ENCODE data around the gene DYNLRB1. TPM values are rescaled to one million over a fixed set of nuclear protein-coding genes. Genes with fewer than 3 reads are reported as not detected.
"Not testable (repeated sequence)": the region's sequence is repeated elsewhere in the genome, so short reads cannot be mapped to it uniquely, and the experiment has no call there.

The DYNLRB1 gene
- total RNA-seq, 1 experiment from 2014 or later: 142 TPM

GRCh38 chr20:34515484-34516246, 557 bp upstream of the DYNLRB1 start:
- Histone ChIP-seq H3K4me3 (ENCODE audit: low read depth, low read length, poor library complexity, severe bottlenecking) (peak overlapping the region; percentile 91), H3K27me3 (replicated peaks; ENCODE audit: insufficient read depth, low read depth, low read length, poor library complexity) (no peaks in the 10 kb centered on the region), H3K9me3 (ENCODE audit: low read depth, low read length, poor library complexity, severe bottlenecking) (no peaks in the 10 kb centered on the region), H3K27ac (ENCODE audit: low read depth, low read length, poor library complexity, severe bottlenecking) (peak overlapping the region; percentile 87), H3K4me1 (ENCODE audit: insufficient read depth, low read length, poor library complexity, severe bottlenecking) (peaks cover 3% of the 10 kb centered on the region), H3K36me3 (ENCODE audit: insufficient read depth, low read length, poor library complexity, severe bottlenecking) (peaks cover 10% of the 10 kb centered on the region)
- TF ChIP-seq EZH2 (IDR thresholded peaks at IDR 0.05; ENCODE audit: borderline replicate concordance, low read depth, low read length, poor library complexity, severe bottlenecking): no peak
- no peak for TF ChIP-seq CTCF (conservative IDR thresholded peaks at IDR 0.05; ENCODE audit: low read depth, low read length)
- CTCF ChIA-PET: interaction anchor here (1.8 to 3.0 kb wide), 2 partner anchors 203 to 325 kb away, joined by 7 to 26 read pairs; no protein-coding TSS in a partner anchor
- POLR2A ChIA-PET (ENCODE audit: low non-redundant PET): interaction anchor here (0.6 to 1.0 kb wide), 2 partner anchors 213 to 227 kb away, joined by 3 to 4 read pairs; no protein-coding TSS in a partner anchor
- TSS peak; percentile 76 for BruUV-seq (replicated peaks)
- intact Hi-C loops (cut with micrococcal nuclease; ENCODE audit: unreplicated experiment): loop anchor here (5.0 to 10.0 kb wide), 2 partner anchors 213 to 321 kb away; partner anchors contain the start of gene AHCY
- DNase-seq (ENCODE audit: low spot score): peak; percentile 46

- ChIA-PET POLR2A (ENCODE audit: low non-redundant PET) (interaction anchor here (0.6 kb wide), 1 partner anchor 326 kb away, joined by 3 read pairs; no protein-coding TSS in a partner anchor), CTCF (interaction anchor here (0.6 to 3.0 kb wide), 3 partner anchors 27 to 326 kb away, joined by 3 to 26 read pairs (median 7); no protein-coding TSS in a partner anchor)
- TF ChIP-seq CTCF (conservative IDR thresholded peaks at IDR 0.05; ENCODE audit: low read depth, low read length) (no peak), EZH2 (IDR thresholded peaks at IDR 0.05; ENCODE audit: borderline replicate concordance, low read depth, low read length, poor library complexity, severe bottlenecking) (no peak)
- no peaks in the 10 kb centered on the region for H3K27me3 ChIP-seq (replicated peaks; ENCODE audit: insufficient read depth, low read depth, low read length, poor library complexity)
- H3K4me3 ChIP-seq (ENCODE audit: low read depth, low read length, poor library complexity, severe bottlenecking): peak overlapping the region; percentile 91
- H3K27ac ChIP-seq (ENCODE audit: low read depth, low read length, poor library complexity, severe bottlenecking): peak overlapping the region; percentile 87
- intact Hi-C loops (cut with micrococcal nuclease; ENCODE audit: unreplicated experiment): loop anchor here (5.0 to 10.0 kb wide), 2 partner anchors 215 to 322 kb away; partner anchors contain the start of gene AHCY
- DNase-seq (ENCODE audit: low spot score): no peak
- H3K36me3 ChIP-seq (ENCODE audit: insufficient read depth, low read length, poor library complexity, severe bottlenecking): peaks cover 10% of the 10 kb centered on the region
- peaks cover 3% of the 10 kb centered on the region for H3K4me1 ChIP-seq (ENCODE audit: insufficient read depth, low read length, poor library complexity, severe bottlenecking)
- BruUV-seq (replicated peaks): no TSS peak
- no peaks in the 10 kb centered on the region for H3K9me3 ChIP-seq (ENCODE audit: low read depth, low read length, poor library complexity, severe bottlenecking)
Measured at GRCh38 chr20:34517114-34517505, 888 bp downstream of the DYNLRB1 start.

- H3K27me3 ChIP-seq (replicated peaks; ENCODE audit: insufficient read depth, low read depth, low read length, poor library complexity); H3K4me3 ChIP-seq (ENCODE audit: low read depth, low read length, poor library complexity, severe bottlenecking); BruUV-seq (replicated peaks); H3K27ac ChIP-seq (ENCODE audit: low read depth, low read length, poor library complexity, severe bottlenecking); POLR2A ChIA-PET (ENCODE audit: low non-redundant PET); DNase-seq (ENCODE audit: low spot score); H3K4me1 ChIP-seq (ENCODE audit: insufficient read depth, low read length, poor library complexity, severe bottlenecking); H3K9me3 ChIP-seq (ENCODE audit: low read depth, low read length, poor library complexity, severe bottlenecking): not testable (repeated sequence)
- H3K36me3 ChIP-seq (ENCODE audit: insufficient read depth, low read length, poor library complexity, severe bottlenecking): peaks cover 10% of the 10 kb centered on the region
- CTCF ChIA-PET: interaction anchor here (0.7 kb wide), 1 partner anchor 190 kb away, joined by 4 read pairs; no protein-coding TSS in a partner anchor
- intact Hi-C loops (cut with micrococcal nuclease; ENCODE audit: unreplicated experiment): loop anchor here (5.0 to 10.0 kb wide), 2 partner anchors 217 to 324 kb away; partner anchors contain the start of gene AHCY
Measured at GRCh38 chr20:34518863-34519262, 2.6 kb downstream of the DYNLRB1 start.

GRCh38 chr20:34519841-34520240, 3.6 kb downstream of the DYNLRB1 start:
- H3K36me3 ChIP-seq (ENCODE audit: insufficient read depth, low read length, poor library complexity, severe bottlenecking): peaks cover 10% of the 10 kb centered on the region
- H3K27me3 ChIP-seq (replicated peaks; ENCODE audit: insufficient read depth, low read depth, low read length, poor library complexity); H3K4me1 ChIP-seq (ENCODE audit: insufficient read depth, low read length, poor library complexity, severe bottlenecking); BruUV-seq (replicated peaks); H3K4me3 ChIP-seq (ENCODE audit: low read depth, low read length, poor library complexity, severe bottlenecking); CTCF ChIA-PET; H3K9me3 ChIP-seq (ENCODE audit: low read depth, low read length, poor library complexity, severe bottlenecking); DNase-seq (ENCODE audit: low spot score); H3K27ac ChIP-seq (ENCODE audit: low read depth, low read length, poor library complexity, severe bottlenecking); POLR2A ChIA-PET (ENCODE audit: low non-redundant PET): not testable (repeated sequence)
- intact Hi-C loops (cut with micrococcal nuclease; ENCODE audit: unreplicated experiment): loop anchor here (5.0 to 10.0 kb wide), 2 partner anchors 218 to 325 kb away; partner anchors contain the start of gene AHCY

All from A673 (cell line).